ENCODE measurements around the gene ATP8B4.

GRCh38 chr15:49860101-49860500, 258.9 kb downstream of the ATP8B4 start:
- no peak for TF ChIP-seq CTCF (conservative IDR thresholded peaks at IDR 0.05; ENCODE audit: low read length)
- TF ChIP-seq EZH2phosphoT487 (IDR thresholded peaks at IDR 0.05; ENCODE audit: borderline replicate concordance), result no peak

Measured in Loucy (cell line).